Measurements from ENCODE around the gene CAMTA2.

DNA sequence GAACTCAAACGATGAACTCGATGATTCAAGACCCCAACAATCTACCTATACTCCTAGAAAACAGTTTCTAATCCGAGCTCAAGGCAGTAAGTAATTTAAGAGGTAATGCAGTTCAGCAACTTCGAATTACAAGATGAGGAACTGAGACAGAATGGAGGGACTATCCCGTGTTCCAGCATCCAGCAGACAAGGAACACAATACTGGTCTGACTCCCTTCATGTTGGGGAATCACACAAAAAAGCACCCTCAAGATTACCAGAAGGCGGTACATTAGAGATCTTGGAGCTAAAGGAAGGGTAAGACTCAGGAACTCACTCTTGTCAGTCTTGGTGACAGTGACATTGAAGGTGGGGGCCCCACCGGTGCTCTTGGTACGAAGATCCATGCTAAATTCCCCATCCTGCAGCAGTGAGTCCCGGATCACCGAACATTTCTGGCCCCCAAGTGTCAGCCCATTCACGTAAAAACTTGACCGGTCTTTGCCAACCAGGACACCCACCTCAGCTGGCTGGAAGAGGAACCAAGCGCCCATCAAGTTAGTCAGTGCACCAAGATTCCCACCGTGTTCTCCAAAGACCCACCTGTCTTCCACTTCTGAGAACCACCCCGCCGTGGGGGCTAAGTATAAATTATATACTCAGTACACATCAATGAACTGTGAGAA, 41.0 kb downstream of the CAMTA2 start:
- TF ChIP-seq POLR2A (IDR thresholded peaks at IDR 0.05) (no peak), CTCF (IDR thresholded peaks at IDR 0.05) (no peak), EP300 (IDR thresholded peaks at IDR 0.05) (no peak)

Measured in tibial nerve (tissue), 4 donors.